HCT116 (cell line): ENCODE results near the gene FCN3. TPM values are rescaled to one million over a fixed set of nuclear protein-coding genes. Genes with fewer than 3 reads are reported as not detected.

Experiments
- ATAC-seq: fragments of 200-7000 bp; cut with Tn5 transposase; 2 replicates; pipeline ENCODE4 v1.9.1; 2020; ENCODE audit warnings: mild to moderate bottlenecking, moderate library complexity
- BruUV-seq: library from RNA; stranded (reverse); fragments of 400-500 nt; replicated peaks from 2 replicates; lab custom pipeline; 2021; lab: Mats Ljungman, UMichigan
- CTCF ChIA-PET: fragments of 300-600 bp; sonication (Branson Sonifier 250); formaldehyde crosslinking; loops from one replicate; lab custom pipeline; 2021; ENCODE audit warnings: antibody characterized with exemption; lab: Charles Lee
- POLR2A ChIA-PET: fragments of 300-600, 350-600 bp; sonication (Branson Sonifier 250); formaldehyde crosslinking; loops from one replicate; lab custom pipeline; 2021; ENCODE audit warnings: antibody characterized with exemption; lab: Charles Lee
- RAD21 ChIA-PET, 2 experiments: fragments of 300-600 bp; sonication (Branson Sonifier 250); formaldehyde crosslinking; loops; one replicate each; lab custom pipeline; 2023; ENCODE audit warnings: low total read pairs in 2 of 2; ENCODE audit not compliant: uncharacterized antibody in 2 of 2, unreplicated experiment in 2 of 2, low non-redundant PET in 1 of 2; lab: Charles Lee
- DNase-seq: peaks from one replicate; pipeline ENCODE4 v3.0.0-alpha.2; 2010; ENCODE audit warnings: low read depth, low spot score
- H2AFZ ChIP-seq: fragments of 200-600 bp; shearing (Covaris generic), sonication (generic); 2 replicates; pipeline ENCODE4 v1.6.1; 2017; ENCODE audit warnings: low read depth, mixed run types, mixed read lengths, antibody characterized with exemption, low read length; ENCODE audit not compliant: poor library complexity, severe bottlenecking
- H3K27ac ChIP-seq: 2 replicates; pipeline ENCODE4 v1.5.1; 2012; ENCODE audit warnings: low read depth, low read length
- H3K27me3 ChIP-seq: fragments of 200-600 bp; sonication (generic); 2 replicates; pipeline ENCODE4 v1.6.1; 2016; ENCODE audit warnings: mixed run types, low read length, mixed read lengths; ENCODE audit not compliant: insufficient read depth
- H3K36me3 ChIP-seq, 2 experiments: fragments of 200-500 bp in 1 of 2; fragments of 200-600 bp in 1 of 2; sonication (Bioruptor generic) in 1 of 2; sonication (generic) in 1 of 2; 2 replicates each; pipeline versions ENCODE4 v1.5.1 to v1.6.1; 2014 to 2016; ENCODE audit warnings: low read length in 2 of 2, inconsistent platforms in 1 of 2, mixed read lengths in 1 of 2, mixed run types in 1 of 2; ENCODE audit not compliant: insufficient read depth in 2 of 2, control insufficient read depth in 1 of 2
- H3K4me1 ChIP-seq, 2 experiments: fragments of 200-600 bp in 1 of 2; sonication (generic) in 1 of 2; 2 replicates each; pipeline versions ENCODE4 v1.5.1 to v1.6.1; 2012 to 2017; ENCODE audit warnings: low read length in 2 of 2, inconsistent platforms in 1 of 2, mild to moderate bottlenecking in 1 of 2, mixed read lengths in 1 of 2, mixed run types in 1 of 2, moderate library complexity in 1 of 2; ENCODE audit not compliant: insufficient read depth in 2 of 2, control insufficient read depth in 1 of 2
- H3K4me2 ChIP-seq: fragments of 200-600 bp; sonication (generic); 2 replicates; pipeline ENCODE4 v1.6.1; 2017; ENCODE audit warnings: mixed run types, low read length, mixed read lengths
- H3K4me3 ChIP-seq, 2 experiments: fragments of 200-600 bp in 1 of 2; sonication (generic) in 1 of 2; replicated peaks in 1 of 2; 2 replicates each; pipeline ENCODE4 v1.5.1; 2011 to 2016; ENCODE audit warnings: low read length in 2 of 2, control low read depth in 1 of 2, low read depth in 1 of 2, mild to moderate bottlenecking in 1 of 2, mixed read lengths in 1 of 2, mixed run types in 1 of 2
- H3K79me2 ChIP-seq: fragments of 200-600 bp; sonication (generic); 2 replicates; pipeline ENCODE4 v1.6.1; 2017; ENCODE audit warnings: mild to moderate bottlenecking, mixed run types, low read length, moderate library complexity, mixed read lengths; ENCODE audit not compliant: insufficient read depth
- H3K9ac ChIP-seq: fragments of 200-600 bp; sonication (generic); 2 replicates; pipeline ENCODE4 v1.6.1; 2016; ENCODE audit warnings: low read length, mixed read lengths
- H3K9me2 ChIP-seq: fragments of 200-600 bp; sonication (generic), shearing (Covaris generic); 2 replicates; pipeline ENCODE4 v1.6.1; 2017; ENCODE audit warnings: mixed run types, mild to moderate bottlenecking, moderate library complexity; ENCODE audit not compliant: insufficient read depth
- H3K9me3 ChIP-seq, 2 experiments: fragments of 200-500 bp in 1 of 2; fragments of 200-600 bp in 1 of 2; sonication (Bioruptor generic) in 1 of 2; sonication (generic) in 1 of 2; 2 replicates each; pipeline ENCODE4 v1.6.1; 2014 to 2017; ENCODE audit warnings: low read length in 2 of 2, mixed read lengths in 2 of 2, inconsistent platforms in 1 of 2, low read depth in 1 of 2, mild to moderate bottlenecking in 1 of 2, mixed run types in 1 of 2, moderate library complexity in 1 of 2; ENCODE audit not compliant: control insufficient read depth in 1 of 2, insufficient read depth in 1 of 2
- H4K20me1 ChIP-seq: fragments of 200-600 bp; sonication (generic), shearing (Covaris generic); 2 replicates; pipeline ENCODE4 v1.6.1; 2017; ENCODE audit warnings: mixed run types, mild to moderate bottlenecking, moderate library complexity; ENCODE audit not compliant: insufficient read depth
- CBX3 ChIP-seq: IDR thresholded peaks from 2 replicates; pipeline ENCODE4 v1.6.1; 2012; ENCODE audit warnings: low read depth
- CEBPB ChIP-seq: IDR thresholded peaks from 2 replicates; pipeline ENCODE4 v1.6.1; 2012; ENCODE audit warnings: low read depth
- CTCF ChIP-seq, 3 experiments: fragments of 200-600 bp in 1 of 3; sonication (generic) in 1 of 3; IDR thresholded peaks in 2 of 3; conservative IDR thresholded peaks in 1 of 3; 2 replicates each; pipeline ENCODE4 v1.5.1; 2012 to 2017; ENCODE audit warnings: low read depth in 2 of 3, low read length in 2 of 3, antibody characterized with exemption in 1 of 3, borderline replicate concordance in 1 of 3, control low read depth in 1 of 3, mild to moderate bottlenecking in 1 of 3, mixed read lengths in 1 of 3, mixed run types in 1 of 3, moderate library complexity in 1 of 3; ENCODE audit not compliant: insufficient read depth in 1 of 3
- EGR1 ChIP-seq: IDR thresholded peaks from 2 replicates; pipeline ENCODE4 v1.6.1; 2012; ENCODE audit warnings: low read depth
- ELF1 ChIP-seq: IDR thresholded peaks from 2 replicates; pipeline ENCODE4 v1.6.1; 2012; ENCODE audit warnings: low read depth, borderline replicate concordance
- EZH2 ChIP-seq: fragments of 200-600 bp; sonication (generic); IDR thresholded peaks from 2 replicates; pipeline ENCODE4 v1.6.1; 2017; ENCODE audit warnings: antibody characterized with exemption, mixed run types
- EZH2phosphoT487 ChIP-seq: fragments of 200-600 bp; IDR thresholded peaks from 2 replicates; pipeline ENCODE4 v1.6.1; 2018; ENCODE audit warnings: antibody characterized with exemption, borderline replicate concordance
- FOSL1 ChIP-seq: IDR thresholded peaks from 2 replicates; pipeline ENCODE4 v1.6.1; 2012; ENCODE audit warnings: low read depth
- JUND ChIP-seq: IDR thresholded peaks from 2 replicates; pipeline ENCODE4 v1.6.1; 2012
- MAX ChIP-seq: IDR thresholded peaks from 2 replicates; pipeline ENCODE4 v1.6.1; 2012
- POLR2AphosphoS5 ChIP-seq: IDR thresholded peaks from 2 replicates; pipeline ENCODE4 v1.6.1; 2011; ENCODE audit warnings: mild to moderate bottlenecking, low read depth, low read length, moderate library complexity
- RAD21 ChIP-seq: IDR thresholded peaks from 2 replicates; pipeline ENCODE4 v1.6.1; 2012; ENCODE audit warnings: low read depth, mild to moderate bottlenecking
- REST ChIP-seq: IDR thresholded peaks from 2 replicates; pipeline ENCODE4 v1.6.1; 2012; ENCODE audit warnings: low read depth
- SIN3A ChIP-seq: IDR thresholded peaks from 2 replicates; pipeline ENCODE4 v1.6.1; 2012; ENCODE audit warnings: low read depth
- SP1 ChIP-seq: IDR thresholded peaks from 2 replicates; pipeline ENCODE4 v1.6.1; 2012; ENCODE audit warnings: low read depth
- SRF ChIP-seq: IDR thresholded peaks from 2 replicates; pipeline ENCODE4 v1.6.1; 2012; ENCODE audit warnings: low read depth
- TCF7L2 ChIP-seq: IDR thresholded peaks from 2 replicates; pipeline ENCODE4 v1.7.0; 2011; ENCODE audit warnings: borderline replicate concordance, inconsistent platforms; ENCODE audit not compliant: insufficient read depth, insufficient read length; ENCODE audit errors: extremely low read depth
- YY1 ChIP-seq: IDR thresholded peaks from 2 replicates; pipeline ENCODE4 v1.6.1; 2011; ENCODE audit warnings: low read length, low read depth, moderate library complexity, mild to moderate bottlenecking; ENCODE audit not compliant: insufficient replicate concordance; ENCODE audit errors: extremely low read depth
- ZBTB33 ChIP-seq: IDR thresholded peaks from 2 replicates; pipeline ENCODE4 v1.6.1; 2011; ENCODE audit warnings: mild to moderate bottlenecking, low read length, moderate library complexity; ENCODE audit not compliant: insufficient replicate concordance; ENCODE audit errors: extremely low read depth
- ZNF274 ChIP-seq: fragments of 200-500 bp; sonication (Bioruptor generic); IDR thresholded peaks from 2 replicates; pipeline ENCODE4 v1.6.1; 2014; ENCODE audit warnings: mild to moderate bottlenecking, low read depth, low read length, inconsistent platforms
- intact Hi-C: fragments of 100-400 bp; cut with micrococcal nuclease; formaldehyde crosslinking; loops from 2 replicates; pipeline ENCODE4 v1.10.0; 2022
- total RNA-seq: library from RNA; stranded (reverse); gene quantifications from one replicate; pipeline ENCODE4 v1.2.1, GENCODE V29; 2021; ENCODE audit not compliant: unreplicated experiment

Gene FCN3
- total RNA-seq, 1 experiment from 2014 or later = 1.2 TPM

GRCh38 chr1:27410709-27411108 lies 36.1 kb upstream of the FCN3 start:
- TF ChIP-seq CEBPB = no peak
- TF ChIP-seq CTCF (IDR thresholded peaks at IDR 0.05 in 2 of 3, conservative IDR thresholded peaks at IDR 0.05 in 1 of 3; ENCODE audit: borderline replicate concordance in 1 of 3, insufficient read depth in 1 of 3, low read depth in 2 of 3, low read length in 2 of 3) = no peak
- TF ChIP-seq SIN3A = no peak
- no peak for TF ChIP-seq SP1
- no peak for TF ChIP-seq YY1
- TF ChIP-seq ZBTB33 = no peak
- no peak for TF ChIP-seq TCF7L2
- no peak for TF ChIP-seq CBX3
- no peak for TF ChIP-seq ELF1
- no peak for TF ChIP-seq REST
- TF ChIP-seq FOSL1 = no peak
- TF ChIP-seq EZH2 = no peak
- TF ChIP-seq MAX = no peak
- no peak for TF ChIP-seq ZNF274
- no peak for TF ChIP-seq JUND
- TF ChIP-seq RAD21 = no peak
- no peak for TF ChIP-seq EZH2phosphoT487
- no peak for TF ChIP-seq POLR2AphosphoS5
- no peak for TF ChIP-seq SRF
- no peak for TF ChIP-seq EGR1
- H3K27ac ChIP-seq = no peak overlapping the region
- H4K20me1 ChIP-seq = no peaks in the 10 kb centered on the region
- no TSS peak for BruUV-seq
- no peaks in the 10 kb centered on the region for H3K9me3 ChIP-seq
- no peak overlapping the region for H3K9ac ChIP-seq
- RAD21 ChIA-PET = no interaction called here
- H2AFZ ChIP-seq = no peak overlapping the region
- no peaks in the 10 kb centered on the region for H3K4me1 ChIP-seq
- ATAC-seq = no peak
- no peak overlapping the region for H3K4me3 ChIP-seq
- CTCF ChIA-PET = no interaction called here
- POLR2A ChIA-PET = no interaction called here
- no peaks in the 10 kb centered on the region for H3K27me3 ChIP-seq
- no peaks in the 10 kb centered on the region for H3K79me2 ChIP-seq
- no peak overlapping the region for H3K4me2 ChIP-seq
- no peak for DNase-seq
- H3K36me3 ChIP-seq = peaks cover 50 to 53% of the 10 kb centered on the region in 2 experiments
- intact Hi-C loops = no loop called here
- H3K9me2 ChIP-seq = no peaks in the 10 kb centered on the region
